ENCODE data around the gene KANK2. TPM values are rescaled to one million over a fixed set of nuclear protein-coding genes. Genes with fewer than 3 reads are reported as not detected.

Gene KANK2
- total RNA-seq, 1 experiment from 2014 or later, result 98.4 TPM

DNA sequence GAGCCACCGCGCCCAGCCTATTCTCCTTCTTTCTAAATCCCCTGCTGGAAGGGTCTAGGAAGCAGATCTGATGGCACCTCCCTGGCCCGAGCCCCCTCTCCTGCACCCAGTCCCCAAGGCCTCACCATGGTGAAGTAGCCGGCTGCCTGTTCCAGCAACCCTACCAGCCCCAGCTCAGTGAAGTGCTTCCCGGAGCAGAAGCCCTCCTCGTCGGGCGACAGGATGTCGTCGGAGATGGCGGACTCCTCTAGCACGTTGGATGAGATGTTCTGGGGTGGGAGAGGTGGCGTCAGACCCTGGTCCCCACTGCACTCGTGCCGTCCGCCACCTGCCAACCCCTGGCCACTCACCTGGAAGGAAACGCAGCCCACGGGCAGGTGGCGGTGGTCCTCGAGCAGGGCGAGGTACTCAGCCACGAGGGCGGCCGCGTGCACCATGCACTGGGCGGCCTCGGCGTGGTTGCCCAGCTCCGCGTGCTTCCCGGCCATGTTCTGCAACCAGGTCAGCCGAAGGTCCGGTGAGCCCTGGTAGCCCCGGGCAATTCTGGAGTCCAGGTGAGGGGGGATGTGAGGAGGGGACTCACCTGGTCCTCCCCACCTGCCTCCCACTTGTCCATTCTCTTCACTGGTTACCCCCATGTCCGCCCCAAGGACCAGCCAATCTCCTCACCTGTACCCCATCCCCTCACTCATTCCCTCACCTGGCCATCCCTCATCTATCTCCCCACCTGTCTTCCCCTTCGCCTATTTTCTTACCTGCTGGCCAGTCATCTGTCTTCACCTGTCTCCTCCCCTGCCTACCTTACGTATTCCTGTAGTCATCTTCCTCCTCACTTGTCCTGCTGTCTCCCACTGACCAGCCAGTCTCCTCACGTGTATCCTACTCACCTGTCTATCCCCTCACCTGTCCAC lies 11.5 kb upstream of the KANK2 start:
- H3K4me1 ChIP-seq, result no peaks in the 10 kb centered on the region
- H3K36me3 ChIP-seq, result peaks cover 8% of the 10 kb centered on the region; the same call in 1 of the 2 replicates
- DNase-seq, result peak; percentile 44 to 45

GRCh38 chr19:11205939-11206570 lies 8.7 kb upstream of the KANK2 start:
- Histone ChIP-seq H3K4me3 (no peak overlapping the region), H3K4me1 (peaks cover 9% of the 10 kb centered on the region), H3K27me3 (no peaks in the 10 kb centered on the region), H3K9me3 (replicated peaks) (no peaks in the 10 kb centered on the region), H3K36me3 (peaks cover 8% of the 10 kb centered on the region; the same call in 1 of the 2 replicates), H3K27ac (no peak overlapping the region)
- DNase-seq, result no peak

More for the DNA sequence above, 11.5 kb upstream of the KANK2 start:
- H3K4me3 ChIP-seq, result no peak overlapping the region
- H3K27ac ChIP-seq, result no peak overlapping the region
- no peaks in the 10 kb centered on the region for H3K27me3 ChIP-seq
- H3K9me3 ChIP-seq (replicated peaks), result no peaks in the 10 kb centered on the region

DNA sequence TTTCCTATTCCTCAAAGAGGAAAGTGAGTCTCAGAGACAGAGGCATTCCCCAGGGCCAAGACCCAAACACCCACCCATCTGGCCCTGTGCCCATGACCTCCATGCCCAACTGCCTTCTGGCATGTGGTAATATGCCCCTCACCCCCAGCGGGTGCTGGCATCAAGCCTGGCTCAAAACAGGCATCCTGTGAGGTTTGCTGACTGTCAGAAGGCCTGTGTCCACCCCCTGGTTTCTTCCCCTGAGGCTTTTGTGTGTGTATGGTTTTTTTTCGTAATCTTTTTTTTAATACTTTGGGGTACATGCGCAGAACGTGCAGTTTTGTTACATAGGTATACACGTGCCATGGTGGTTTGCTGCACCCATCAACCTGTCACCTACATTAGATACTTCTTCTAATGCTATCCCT lies 7.6 kb upstream of the KANK2 start:
- peaks cover 9% of the 10 kb centered on the region for H3K4me1 ChIP-seq
- no peak overlapping the region for H3K4me3 ChIP-seq
- H3K27ac ChIP-seq, result no peak overlapping the region
- DNase-seq, result no peak
- H3K9me3 ChIP-seq (replicated peaks), result no peaks in the 10 kb centered on the region
- H3K27me3 ChIP-seq, result no peaks in the 10 kb centered on the region
- no peaks in the 10 kb centered on the region; the same call in 1 of the 2 replicates for H3K36me3 ChIP-seq

- Histone ChIP-seq H3K4me3 (no peak overlapping the region), H3K36me3 (no peaks in the 10 kb centered on the region; the same call in 1 of the 2 replicates), H3K9me3 (replicated peaks) (no peaks in the 10 kb centered on the region), H3K27ac (no peak overlapping the region), H3K4me1 (peaks cover 9% of the 10 kb centered on the region), H3K27me3 (no peaks in the 10 kb centered on the region)
- no peak for DNase-seq
Observed at GRCh38 chr19:11204076-11204602, 6.8 kb upstream of the KANK2 start.

- H3K36me3 ChIP-seq, result no peaks in the 10 kb centered on the region; the same call in 1 of the 2 replicates
- peak; percentile 79 to 85 for DNase-seq
- no peaks in the 10 kb centered on the region for H3K9me3 ChIP-seq (replicated peaks)
- no peaks in the 10 kb centered on the region for H3K27me3 ChIP-seq
- H3K27ac ChIP-seq, result peak overlapping the region; percentile 74
- H3K4me3 ChIP-seq, result no peak overlapping the region
- H3K4me1 ChIP-seq, result peaks cover 9% of the 10 kb centered on the region
Observed at GRCh38 chr19:11203194-11204075, 6.1 kb upstream of the KANK2 start.

- peaks cover 9% of the 10 kb centered on the region for H3K4me1 ChIP-seq
- H3K9me3 ChIP-seq (replicated peaks), result no peaks in the 10 kb centered on the region
- no peak overlapping the region for H3K4me3 ChIP-seq
- H3K27ac ChIP-seq, result no peak overlapping the region
- DNase-seq, result no peak
- H3K27me3 ChIP-seq, result no peaks in the 10 kb centered on the region
- H3K36me3 ChIP-seq, result no peaks in the 10 kb centered on the region; the same call in 1 of the 2 replicates
Observed at GRCh38 chr19:11202488-11203193, 5.3 kb upstream of the KANK2 start.

- H3K27me3 ChIP-seq, result no peaks in the 10 kb centered on the region
- DNase-seq, result no peak
- H3K4me1 ChIP-seq, result peaks cover 9% of the 10 kb centered on the region
- no peak overlapping the region for H3K27ac ChIP-seq
- H3K9me3 ChIP-seq (replicated peaks), result no peaks in the 10 kb centered on the region
- no peak overlapping the region for H3K4me3 ChIP-seq
- no peaks in the 10 kb centered on the region; the same call in 1 of the 2 replicates for H3K36me3 ChIP-seq
Observed at GRCh38 chr19:11201791-11202190, 4.4 kb upstream of the KANK2 start.

DNA sequence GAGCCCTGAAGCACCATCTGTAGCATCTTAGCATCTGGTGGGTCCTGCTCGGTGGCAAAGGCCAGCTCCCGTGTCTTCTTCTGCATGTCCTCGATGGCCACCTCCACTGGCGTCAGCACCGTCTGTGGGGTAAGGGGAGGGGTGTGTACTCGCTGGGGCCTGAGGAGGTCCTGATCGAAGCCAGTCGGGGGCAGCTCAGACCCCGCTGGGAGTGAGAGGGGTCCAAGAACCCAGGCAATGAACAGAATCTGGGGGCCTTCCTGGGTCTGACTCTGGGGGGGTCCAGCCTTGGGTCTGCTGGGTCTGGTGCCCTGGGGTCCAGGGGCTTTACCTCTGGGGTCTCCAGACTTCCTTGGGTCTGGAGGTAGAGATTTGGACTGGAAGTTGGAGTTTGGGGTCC lies 3.6 kb upstream of the KANK2 start:
- no peaks in the 10 kb centered on the region; the same call in 1 of the 2 replicates for H3K36me3 ChIP-seq
- H3K4me3 ChIP-seq, result no peak overlapping the region
- H3K4me1 ChIP-seq, result peaks cover 9% of the 10 kb centered on the region
- no peak overlapping the region for H3K27ac ChIP-seq
- H3K9me3 ChIP-seq (replicated peaks), result no peaks in the 10 kb centered on the region
- no peak for DNase-seq
- H3K27me3 ChIP-seq, result no peaks in the 10 kb centered on the region

- no peaks in the 10 kb centered on the region for H3K27me3 ChIP-seq
- DNase-seq, result no peak
Observed at GRCh38 chr19:11200015-11200574, 2.8 kb upstream of the KANK2 start.

DNA sequence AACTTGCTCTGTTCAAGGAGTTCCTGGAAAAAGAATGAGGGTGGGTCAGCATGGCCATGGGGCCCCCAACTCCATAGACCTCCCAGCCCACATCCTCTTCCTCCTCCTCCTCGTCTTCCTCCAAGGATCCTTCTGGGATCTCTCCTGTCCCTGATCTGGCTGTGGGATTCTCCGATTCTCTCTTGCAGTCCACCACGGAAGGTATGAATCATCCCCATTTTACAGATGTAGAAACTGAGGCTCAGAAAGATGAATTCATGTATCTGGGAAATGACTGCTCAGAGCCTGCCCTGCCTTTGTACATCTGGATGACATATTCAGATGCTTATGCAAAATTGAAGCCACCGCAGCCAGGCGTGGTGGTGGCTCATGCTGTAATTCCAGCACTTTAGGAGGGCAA lies 2.2 kb upstream of the KANK2 start:
- peaks cover 19% of the 10 kb centered on the region for H3K4me1 ChIP-seq
- no peak for DNase-seq
- H3K9me3 ChIP-seq (replicated peaks), result no peaks in the 10 kb centered on the region

More at GRCh38 chr19:11200015-11200574, 2.8 kb upstream of the KANK2 start:
- no peaks in the 10 kb centered on the region for H3K9me3 ChIP-seq (replicated peaks)
- H3K36me3 ChIP-seq, result no peaks in the 10 kb centered on the region; the same call in 1 of the 2 replicates
- H3K4me3 ChIP-seq, result no peak overlapping the region
- H3K4me1 ChIP-seq, result peaks cover 15% of the 10 kb centered on the region
- H3K27ac ChIP-seq, result no peak overlapping the region

DNA sequence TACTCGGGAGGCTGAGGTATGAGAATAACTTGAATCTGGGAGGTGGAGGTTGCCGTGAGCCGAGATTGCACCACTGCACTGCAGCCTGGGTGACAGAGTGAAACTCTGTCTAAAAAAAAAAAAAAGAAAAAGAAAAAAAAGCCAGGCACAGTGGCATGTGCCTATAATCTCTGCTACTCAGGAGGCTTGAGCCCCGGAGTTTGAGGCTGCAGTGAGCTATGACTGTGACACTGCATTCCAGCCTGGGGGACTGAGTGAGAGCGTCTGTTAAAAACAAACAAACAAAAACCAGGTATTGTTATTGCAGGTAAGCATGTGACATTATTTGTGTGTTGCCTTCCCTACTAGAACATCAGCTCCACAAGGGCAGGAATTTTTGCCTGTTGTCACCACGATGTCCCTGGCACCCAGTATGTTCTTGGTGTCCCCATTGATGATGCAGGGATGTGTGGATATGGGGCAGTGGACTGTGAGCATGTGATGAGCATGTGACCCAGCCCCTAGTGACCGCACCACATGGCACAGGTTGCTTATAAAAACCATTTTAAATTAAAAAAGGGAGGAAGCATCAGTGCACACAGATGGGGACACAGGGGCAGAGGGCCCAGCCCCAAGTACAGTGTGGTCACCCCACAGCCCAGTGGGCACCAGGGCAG lies 1.6 kb upstream of the KANK2 start:
- DNase-seq, result no peak
- Histone ChIP-seq H3K4me3 (no peak overlapping the region), H3K36me3 (peaks cover 5% of the 10 kb centered on the region), H3K4me1 (peaks cover 19% of the 10 kb centered on the region), H3K27me3 (no peaks in the 10 kb centered on the region), H3K27ac (no peak overlapping the region), H3K9me3 (replicated peaks) (no peaks in the 10 kb centered on the region)

More for the DNA sequence above, 2.2 kb upstream of the KANK2 start:
- H3K27me3 ChIP-seq, result no peaks in the 10 kb centered on the region
- H3K4me3 ChIP-seq, result no peak overlapping the region
- no peaks in the 10 kb centered on the region; the same call in 1 of the 2 replicates for H3K36me3 ChIP-seq
- no peak overlapping the region for H3K27ac ChIP-seq

- peak overlapping the region; percentile 90 for H3K4me3 ChIP-seq
- peaks cover 14% of the 10 kb centered on the region for H3K4me1 ChIP-seq
- no peaks in the 10 kb centered on the region for H3K9me3 ChIP-seq (replicated peaks)
- peaks cover 12% of the 10 kb centered on the region for H3K36me3 ChIP-seq
- no peak for DNase-seq
- no peaks in the 10 kb centered on the region for H3K27me3 ChIP-seq
- H3K27ac ChIP-seq, result peak overlapping the region; percentile 90; the same call in 1 of the 2 replicates
Observed at GRCh38 chr19:11198175-11198534, 810 bp upstream of the KANK2 start.
